NCI-H524 (cell line): ENCODE measurements around the gene TMEM208.
A peak's percentile ranks its signal among the peaks of the same experiment; 100 is the strongest.

ENCODE experiments used
- DNase-seq, 2 experiments: peaks; one replicate each; lab custom pipeline; 2025; lab: John Stamatoyannopoulos, UW

Gene TMEM208

GRCh38 chr16:67236563-67237395 is 9.8 kb downstream of the TMEM208 start:
- DNase-seq, result no peak

GRCh38 chr16:67237396-67238277 is 10.7 kb downstream of the TMEM208 start:
- DNase-seq, result no peak

- no peak for DNase-seq
Measured at GRCh38 chr16:67238278-67238575, 11.3 kb downstream of the TMEM208 start.

GRCh38 chr16:67238806-67239470 is 12.0 kb downstream of the TMEM208 start:
- DNase-seq, result no peak

- no peak for DNase-seq
Measured at GRCh38 chr16:67240506-67240905, 13.6 kb downstream of the TMEM208 start.

GRCh38 chr16:67241008-67241900 is 14.3 kb downstream of the TMEM208 start:
- no peak for DNase-seq

- no peak for DNase-seq
Measured at GRCh38 chr16:67242138-67242730, 15.3 kb downstream of the TMEM208 start.

GRCh38 chr16:67243481-67243880 is 16.6 kb downstream of the TMEM208 start:
- no peak for DNase-seq

- no peak for DNase-seq
Measured at GRCh38 chr16:67244387-67245185, 17.7 kb downstream of the TMEM208 start.

GRCh38 chr16:67245186-67245585 is 18.3 kb downstream of the TMEM208 start:
- DNase-seq, result peak in 1 of 2 experiments; percentile 22

GRCh38 chr16:67245674-67246080 is 18.7 kb downstream of the TMEM208 start:
- DNase-seq, result no peak

- DNase-seq, result peak; percentile 73 to 78
Measured at GRCh38 chr16:67246081-67246755, 19.3 kb downstream of the TMEM208 start.

GRCh38 chr16:67246756-67247191 is 19.8 kb downstream of the TMEM208 start:
- peak in 1 of 2 experiments; percentile 62 for DNase-seq

GRCh38 chr16:67247192-67248072 is 20.5 kb downstream of the TMEM208 start, which contains the start of gene FHOD1:
FHOD1 (minus strand) TSS chr16:67247481; CDS start chr16:67247410, 71 bp downstream.
- DNase-seq, result peak; percentile 95 to 98

GRCh38 chr16:67248073-67248400 is 21.1 kb downstream of the TMEM208 start:
- no peak for DNase-seq

- DNase-seq, result peak; percentile 45 to 60
Measured at GRCh38 chr16:67248401-67249177, 21.7 kb downstream of the TMEM208 start, which contains the start of gene SLC9A5. SLC9A5 (plus strand) TSS chr16:67248979; CDS start chr16:67249015, 36 bp downstream.

- no peak for DNase-seq
Measured at GRCh38 chr16:67249178-67250044, 22.5 kb downstream of the TMEM208 start.
